Amniotic epithelial cell (primary cell): ENCODE data around the gene EDEM3.

Experiments
- DNase-seq: peaks from one replicate; pipeline ENCODE4 v3.0.0-alpha.2; 2010; ENCODE audit warnings: low read depth

The EDEM3 gene

DNA sequence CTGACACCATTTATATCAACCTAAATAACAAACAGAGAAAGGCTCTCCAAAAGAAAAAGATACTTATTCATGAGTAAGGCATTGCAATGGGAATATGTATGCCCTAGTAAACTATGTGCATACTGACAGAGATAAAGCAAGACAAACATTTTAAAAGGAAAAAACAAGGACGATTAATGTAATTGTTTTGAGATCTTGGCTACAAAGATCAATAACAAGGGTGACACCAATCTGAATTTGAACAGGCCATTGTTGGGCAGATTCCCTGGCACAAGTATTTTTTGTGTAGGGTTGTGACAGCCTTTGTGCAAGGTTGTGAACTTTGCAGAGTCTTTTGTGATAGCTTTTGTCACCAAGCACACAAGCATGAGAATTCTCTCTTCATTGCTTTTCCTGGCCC, 85.3 kb downstream of the EDEM3 start:
- no peak for DNase-seq

GRCh38 chr1:184665360-184665759, 89.3 kb downstream of the EDEM3 start:
- no peak for DNase-seq

- DNase-seq: no peak
These were observed 90.0 kb downstream of the EDEM3 start for GRCh38 chr1:184664661-184665060.

DNA sequence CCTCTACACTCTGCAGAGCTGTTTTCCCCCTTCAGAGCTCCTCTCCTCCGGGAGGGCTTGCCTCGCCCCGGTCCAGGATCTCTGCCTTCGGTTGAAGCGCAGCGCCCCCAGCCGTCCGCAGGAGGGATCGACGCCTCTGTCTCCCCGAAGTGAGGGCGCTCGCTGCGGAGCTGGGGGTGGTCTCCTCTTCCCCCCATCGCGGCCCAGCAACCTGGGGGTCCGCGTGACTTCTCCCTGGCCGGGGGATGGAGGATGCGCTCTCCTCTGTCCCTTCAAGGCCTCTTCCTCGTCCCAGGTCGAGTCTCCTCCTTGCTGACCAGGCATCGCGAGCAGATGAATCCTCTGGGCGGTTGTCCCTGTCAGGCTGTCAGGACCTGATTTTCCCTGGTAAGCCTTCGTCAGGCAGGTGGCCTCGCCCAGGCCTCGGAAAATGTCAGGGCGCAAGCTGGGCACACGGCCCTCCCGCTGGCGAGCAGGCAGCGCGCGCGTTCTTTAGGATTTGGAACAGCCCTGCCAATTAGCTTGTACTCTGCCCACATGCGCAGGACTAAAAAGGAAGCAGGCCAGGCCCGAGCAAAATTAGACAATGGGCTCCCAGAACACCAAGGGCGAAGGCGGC, 90.5 kb downstream of the EDEM3 start:
- peak; percentile 46 for DNase-seq

DNA sequence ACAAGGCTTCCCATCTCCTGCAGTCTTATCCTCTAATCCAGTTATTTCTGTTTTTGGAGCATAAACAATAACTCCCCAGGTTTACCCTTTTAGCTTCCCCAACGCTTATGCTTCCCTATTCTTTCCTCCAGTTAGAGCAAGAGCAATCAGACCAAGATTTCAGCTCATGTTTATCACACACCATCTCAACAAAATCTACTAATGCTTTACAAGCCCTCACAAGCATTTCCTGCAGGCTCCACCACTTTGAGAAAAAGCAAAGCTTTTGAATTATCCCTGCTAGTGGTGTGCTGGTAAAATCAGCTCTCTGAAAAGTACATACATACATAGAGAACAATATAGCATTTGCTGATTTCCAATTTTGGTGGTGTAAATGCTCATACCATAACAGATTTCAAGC, 92.9 kb downstream of the EDEM3 start:
- no peak for DNase-seq

DNA sequence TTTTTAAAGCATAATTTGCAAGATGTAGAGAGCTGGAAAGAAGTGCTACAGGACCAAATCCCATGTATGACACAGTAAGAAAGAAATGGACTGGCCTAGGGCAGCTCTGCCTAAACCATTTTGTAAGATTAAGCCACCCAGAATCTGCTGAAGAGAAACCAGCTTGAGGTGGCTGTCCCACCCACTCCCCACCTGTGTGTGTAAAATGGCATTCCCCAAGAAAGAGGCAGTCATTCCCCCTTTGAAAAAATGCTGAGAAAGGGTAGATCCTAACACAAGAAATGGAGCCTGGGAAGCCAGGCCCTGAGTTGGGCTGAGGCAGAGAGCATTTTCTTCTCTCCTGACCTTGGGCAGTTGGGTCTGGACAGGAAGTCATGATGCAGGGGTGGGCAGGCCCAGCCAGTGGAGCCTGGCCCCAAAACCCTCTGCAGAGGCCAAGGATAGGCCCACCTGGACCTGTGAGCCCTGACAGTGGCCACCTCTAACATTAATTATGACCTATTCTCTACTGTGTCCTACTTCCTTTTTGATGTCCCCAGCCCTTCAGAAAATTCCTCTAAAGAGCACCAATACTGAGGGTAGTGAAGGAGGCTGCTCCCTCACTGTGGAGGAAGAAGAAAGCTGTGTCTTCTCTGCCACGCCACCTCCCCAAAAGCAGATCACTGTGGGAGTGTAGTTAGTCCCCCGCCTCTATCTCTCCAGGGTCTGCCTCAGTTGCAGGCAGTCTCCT, 94.0 kb downstream of the EDEM3 start:
- DNase-seq: no peak

GRCh38 chr1:184658055-184658454, 96.6 kb downstream of the EDEM3 start:
- DNase-seq: no peak

GRCh38 chr1:184656221-184656620, 98.4 kb downstream of the EDEM3 start:
- DNase-seq: no peak

GRCh38 chr1:184655185-184655584, 99.5 kb downstream of the EDEM3 start:
- DNase-seq: no peak

DNA sequence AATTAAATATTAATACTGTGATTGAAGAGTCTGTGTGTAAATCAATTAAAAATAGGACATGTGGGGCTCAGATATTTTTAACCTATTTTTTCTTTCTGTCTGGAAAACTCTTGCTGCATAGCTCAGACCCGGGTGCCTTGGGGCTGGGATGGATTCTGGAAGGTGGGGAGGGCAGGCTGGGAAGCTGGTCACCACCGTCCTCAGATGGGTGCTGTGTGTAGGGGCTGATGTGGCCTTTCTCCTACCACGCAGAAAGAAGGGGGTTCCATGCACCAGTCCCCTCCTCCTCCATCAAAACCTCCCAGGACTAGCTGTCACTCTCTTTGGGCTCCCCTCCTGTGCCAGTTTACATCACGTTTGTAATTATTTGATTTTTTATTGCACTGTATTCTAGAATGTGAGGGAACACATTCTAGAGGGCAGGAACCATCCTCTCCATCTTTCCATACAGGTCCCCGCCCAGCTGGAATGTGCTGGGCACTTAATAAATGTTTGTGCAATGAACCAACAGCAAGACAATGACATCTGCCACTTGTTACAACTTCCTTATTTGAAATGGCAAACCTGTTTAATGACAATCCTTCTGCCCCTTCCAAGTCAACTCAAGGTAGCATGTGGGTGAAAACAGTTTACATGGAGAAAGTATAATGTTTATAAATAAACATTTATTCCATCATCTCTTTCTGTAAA, 104.3 kb downstream of the EDEM3 start:
- no peak for DNase-seq

DNA sequence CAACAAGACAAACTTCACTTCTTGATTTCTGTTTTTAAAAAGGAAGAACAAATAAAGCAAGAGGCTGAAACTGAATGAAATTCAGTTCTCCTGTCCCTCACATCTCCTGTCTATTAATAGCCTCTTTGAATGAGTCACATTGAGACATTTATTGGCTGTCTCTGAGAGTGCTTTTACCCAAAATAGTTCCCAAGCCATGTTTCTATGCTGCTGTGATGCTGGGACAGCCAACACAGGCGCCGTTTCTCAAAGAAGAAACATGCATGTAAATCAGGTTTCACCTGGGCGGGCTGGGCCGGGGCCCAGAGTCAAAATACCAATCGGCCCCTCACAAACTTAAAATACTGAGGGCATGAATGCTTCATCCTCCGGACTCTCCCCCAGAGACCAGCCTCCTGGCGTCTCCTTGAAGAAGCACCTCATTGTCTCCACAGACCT, 105.2 kb downstream of the EDEM3 start:
- DNase-seq: no peak

- DNase-seq: no peak
These were observed 105.8 kb downstream of the EDEM3 start for GRCh38 chr1:184648856-184649201.

DNA sequence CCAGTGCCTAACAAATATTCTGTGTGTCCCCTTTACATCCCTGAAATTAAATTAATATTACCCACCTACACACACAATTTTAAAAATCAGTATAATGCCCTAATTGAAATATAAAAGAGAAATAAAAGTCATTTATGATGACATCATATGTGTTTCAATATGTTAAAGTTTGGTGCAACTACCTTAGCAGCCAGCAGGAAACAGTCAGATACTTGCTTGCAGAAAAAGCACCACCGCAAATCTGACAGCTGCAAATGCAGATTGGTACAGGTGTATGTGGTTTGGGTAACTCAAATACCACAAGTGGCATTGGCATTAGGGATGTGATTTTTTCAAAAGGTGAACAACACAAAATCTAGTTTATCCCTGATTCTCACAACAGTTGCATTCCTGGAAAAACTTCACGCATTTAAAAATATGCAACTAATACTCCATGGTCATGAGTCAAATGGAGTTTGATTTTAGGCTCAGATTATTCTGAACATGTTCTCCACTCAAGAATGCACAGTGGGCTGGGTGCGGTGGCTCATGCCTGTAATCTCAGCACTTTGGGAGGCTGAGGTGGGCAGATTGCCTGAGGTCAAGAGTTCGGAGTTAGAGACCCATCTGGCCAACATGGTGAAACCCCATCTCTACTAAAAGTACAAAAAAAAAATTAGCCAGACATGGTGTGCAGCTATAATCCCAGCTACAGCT, 106.3 kb downstream of the EDEM3 start:
- no peak for DNase-seq

DNA sequence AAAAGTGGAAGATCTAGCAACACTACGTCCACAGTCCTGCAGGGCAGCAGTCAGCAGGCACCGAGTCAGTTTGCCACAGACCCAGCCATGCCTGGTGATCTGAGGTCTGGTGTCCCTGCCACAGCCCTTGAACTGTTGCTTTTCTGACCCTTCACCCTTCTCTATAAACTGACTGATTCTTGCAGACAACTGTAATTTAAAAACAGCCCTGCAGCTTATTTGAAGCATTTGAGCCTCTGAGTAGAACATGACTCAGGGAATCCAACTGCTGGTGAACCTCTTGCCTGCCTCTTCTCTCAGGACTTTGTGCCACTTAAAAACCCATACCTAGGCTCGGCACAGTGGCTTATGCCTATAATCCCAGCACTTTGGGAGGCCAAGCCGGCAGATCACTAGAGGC, 107.2 kb downstream of the EDEM3 start:
- no peak for DNase-seq

GRCh38 chr1:184646824-184647223, 107.8 kb downstream of the EDEM3 start:
- no peak for DNase-seq

DNA sequence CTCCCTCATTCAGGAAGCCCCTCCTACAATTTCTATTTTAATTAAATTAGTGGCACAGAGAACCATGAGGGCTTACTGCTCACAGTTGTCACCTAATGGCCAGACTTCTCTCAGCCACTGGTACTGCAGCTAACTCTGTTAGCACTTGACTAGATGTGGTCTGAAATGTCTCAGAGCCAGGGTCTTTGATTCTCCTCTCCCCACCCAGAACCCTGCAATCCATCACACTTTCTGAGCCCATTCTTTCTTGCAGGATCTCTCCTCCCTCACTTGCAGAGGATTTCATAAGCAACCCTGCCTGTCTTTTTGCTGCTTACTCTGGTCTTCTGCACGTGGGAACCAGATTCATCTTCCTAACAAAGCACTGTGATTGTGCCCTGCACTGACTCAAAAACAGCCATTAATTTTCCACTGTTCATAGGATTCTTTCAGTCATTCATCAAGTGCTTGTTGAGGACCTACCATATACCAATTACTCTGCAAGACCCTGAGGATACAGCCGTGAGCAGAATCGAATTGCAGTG, 108.4 kb downstream of the EDEM3 start:
- no peak for DNase-seq

DNA sequence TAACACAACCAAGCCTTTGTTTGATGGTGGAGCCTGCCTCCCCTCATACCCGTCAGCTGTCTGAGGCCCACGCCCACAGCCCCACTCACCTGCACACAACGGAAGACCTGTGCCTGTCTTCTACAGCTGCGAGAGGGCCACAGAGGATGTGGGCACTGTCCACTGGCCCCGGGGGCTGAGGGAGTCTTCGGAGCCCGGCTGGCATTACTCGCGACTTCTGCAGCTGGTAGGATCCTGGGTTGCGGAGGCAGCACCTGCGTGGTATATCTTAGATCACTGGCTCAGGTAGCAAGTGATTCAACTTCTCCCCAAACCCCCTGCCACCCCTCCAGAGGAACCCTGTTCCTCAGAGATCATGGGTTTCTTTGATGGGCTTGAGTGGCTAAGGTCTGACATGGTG, 109.9 kb downstream of the EDEM3 start:
- DNase-seq: no peak

DNA sequence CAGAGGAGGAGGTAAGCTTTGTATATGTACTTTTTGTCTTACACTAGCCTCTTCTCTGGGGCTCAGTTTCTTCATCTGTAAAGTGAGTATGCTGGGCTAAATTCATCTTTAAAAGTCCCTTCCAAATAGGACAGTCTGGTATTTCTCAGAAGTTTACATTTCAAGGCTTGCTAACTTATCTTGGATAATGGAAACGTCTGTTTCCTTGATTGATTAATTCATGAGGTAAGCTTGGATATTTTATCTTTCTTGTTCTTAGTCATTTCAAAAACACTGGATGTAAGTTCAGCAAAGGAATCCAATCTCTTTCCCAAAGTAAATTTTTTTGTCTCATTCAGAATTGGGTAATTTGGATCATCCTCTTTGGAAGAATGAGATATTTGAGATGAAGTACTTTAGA, 111.0 kb downstream of the EDEM3 start:
- DNase-seq: no peak

GRCh38 chr1:184641894-184642293, 112.8 kb downstream of the EDEM3 start:
- peak; percentile 30 for DNase-seq

DNA sequence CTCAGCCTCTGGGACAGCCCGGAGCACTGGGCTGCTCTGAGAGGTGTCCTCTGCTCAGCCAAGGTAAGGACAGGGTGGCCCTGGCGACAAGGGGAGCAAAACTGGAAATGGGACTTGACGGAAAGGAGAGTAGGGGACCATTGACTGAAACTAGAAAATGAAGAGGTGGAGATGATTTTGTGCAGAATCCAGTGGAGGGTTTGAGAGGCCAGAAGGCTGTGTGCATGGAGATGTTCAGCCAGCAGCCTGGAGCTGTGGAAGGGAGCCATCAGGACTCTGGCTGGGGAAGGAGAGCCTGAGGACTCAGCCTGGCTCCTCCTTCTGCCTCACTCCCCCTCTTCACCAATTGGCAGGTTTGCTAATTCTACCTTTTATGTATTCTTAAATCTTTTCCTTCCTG, 114.2 kb downstream of the EDEM3 start:
- DNase-seq: no peak
